Stomach (tissue), 4 donors: ENCODE results near the gene DDX11.

ENCODE experiments used
- CTCF ChIP-seq, 7 experiments: fragments of 450-650 bp in 4 of 7; fragments of 200-600 bp in 3 of 7; sonication (generic) in 3 of 7; IDR thresholded peaks; one replicate each; pipeline ENCODE4 v1.5.1; 2016 to 2019; ENCODE audit warnings: antibody characterized with exemption in 7 of 7, control low read depth in 2 of 7, mild to moderate bottlenecking in 1 of 7
- EP300 ChIP-seq: sonication (generic); formaldehyde crosslinking; IDR thresholded peaks from one replicate; pipeline ENCODE4 v1.6.1; 2017; ENCODE audit warnings: antibody characterized with exemption

GRCh38 chr12:31089072-31089471 is 15.4 kb downstream of the DDX11 start:
- TF ChIP-seq CTCF (IDR thresholded peaks at IDR 0.05): no peak
- TF ChIP-seq EP300: no peak
